Fibroblast of pulmonary artery (primary cell): ENCODE results near the gene LINGO1.
A peak's percentile ranks its signal among the peaks of the same experiment; 100 is the strongest.

Source experiments
- DNase-seq: peaks from one replicate; pipeline ENCODE4 v3.0.0-alpha.2; 2010; ENCODE audit warnings: low read depth
- H3K4me3 ChIP-seq: replicated peaks from 2 replicates; pipeline ENCODE4 v1.5.1; 2011; ENCODE audit warnings: low read depth, mild to moderate bottlenecking, control low read depth, low read length, moderate library complexity
- CTCF ChIP-seq: IDR thresholded peaks from 2 replicates; pipeline ENCODE4 v1.5.1; 2011; ENCODE audit warnings: mild to moderate bottlenecking, control low read depth, low read length, inconsistent platforms; ENCODE audit errors: missing control alignments

LINGO1 gene

DNA sequence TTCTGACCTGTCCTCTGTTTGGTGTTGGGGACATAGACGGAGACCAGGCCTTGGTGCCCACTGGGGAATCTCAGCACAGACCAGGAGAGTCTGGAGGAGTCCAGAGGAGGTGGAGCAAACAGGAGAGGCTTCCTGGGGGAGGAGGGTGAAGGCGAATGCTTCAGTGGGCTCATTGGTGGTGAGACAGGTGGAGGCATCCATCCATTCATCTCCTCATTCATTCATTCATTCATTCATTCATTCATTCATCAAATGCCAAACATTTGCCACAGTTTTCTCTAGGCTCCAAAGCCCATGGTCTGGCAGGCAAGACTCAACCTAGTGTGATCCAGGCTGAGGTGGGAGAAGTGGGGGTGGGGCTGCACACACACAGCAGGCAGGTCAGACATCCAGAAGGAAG, 7.9 kb upstream of the LINGO1 start:
- DNase-seq = no peak
- TF ChIP-seq CTCF = no peak
- no peak overlapping the region for H3K4me3 ChIP-seq

GRCh38 chr15:77639431-77639830, 6.7 kb upstream of the LINGO1 start:
- no peak overlapping the region for H3K4me3 ChIP-seq
- no peak for DNase-seq
- TF ChIP-seq CTCF = no peak

GRCh38 chr15:77637851-77638692, 5.4 kb upstream of the LINGO1 start:
- no peak for TF ChIP-seq CTCF
- H3K4me3 ChIP-seq = no peak overlapping the region
- DNase-seq = no peak

GRCh38 chr15:77636209-77636608, 3.5 kb upstream of the LINGO1 start:
- H3K4me3 ChIP-seq = no peak overlapping the region
- no peak for DNase-seq
- TF ChIP-seq CTCF = no peak

DNA sequence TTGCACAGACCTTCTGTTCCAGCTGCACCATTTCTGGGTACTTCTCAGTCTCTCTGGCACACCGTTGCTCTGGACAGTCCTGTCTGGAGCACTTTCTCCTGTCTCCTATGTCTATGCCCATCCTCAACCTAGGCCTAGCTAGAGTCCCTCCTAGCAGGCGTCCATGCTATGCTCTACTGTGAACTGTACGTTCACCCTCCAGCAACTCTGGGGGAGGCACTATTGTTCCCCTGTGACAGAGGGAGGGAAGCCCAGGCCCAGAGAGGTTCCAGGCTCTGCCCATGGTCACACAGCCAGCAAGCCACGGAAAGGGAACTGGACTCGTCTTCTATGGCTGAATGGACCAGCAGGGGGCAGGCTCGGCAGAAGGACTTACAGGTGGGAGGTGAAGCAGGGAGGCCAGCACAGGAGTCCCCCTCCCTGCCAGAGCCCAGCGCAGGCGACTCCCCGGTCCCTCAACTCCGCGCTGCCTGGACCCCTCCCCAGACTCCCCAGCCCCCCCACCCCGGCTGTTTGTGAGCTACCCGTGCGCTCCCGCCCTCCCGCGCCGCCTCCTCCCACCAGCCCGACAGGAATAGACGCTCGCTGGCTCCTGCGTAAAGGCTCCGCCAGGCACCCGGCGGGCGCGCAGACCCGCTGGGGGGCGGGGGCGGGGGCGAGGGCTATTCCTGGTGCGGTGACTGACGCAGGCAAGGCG, 1.7 kb upstream of the LINGO1 start:
- no peak overlapping the region for H3K4me3 ChIP-seq
- peak; percentile 64 for DNase-seq
- peak; percentile 61 for TF ChIP-seq CTCF

- no peak overlapping the region for H3K4me3 ChIP-seq
- TF ChIP-seq CTCF = no peak
Observed at GRCh38 chr15:77633913-77634265, 1.2 kb upstream of the LINGO1 start.

More at GRCh38 chr15:77633913-77634265, 1.2 kb upstream of the LINGO1 start:
- no peak for DNase-seq
